GM19397 (cell line): ENCODE data around the gene SEC16A.
A peak's percentile ranks its signal among the peaks of the same experiment; 100 is the strongest.

ENCODE experiments used
- ATAC-seq: cut with Tn5 transposase; IDR thresholded peaks from one replicate; pipeline ENCODE4 v1.9.1; 2021; ENCODE audit warnings: mild to moderate bottlenecking, moderate library complexity; ENCODE audit not compliant: unreplicated experiment

The SEC16A gene

GRCh38 chr9:136441681-136442245 is 41.1 kb downstream of the SEC16A start:
- no peak for ATAC-seq

GRCh38 chr9:136441191-136441680 is 41.6 kb downstream of the SEC16A start:
- no peak for ATAC-seq

GRCh38 chr9:136439481-136440408 is 43.1 kb downstream of the SEC16A start, which contains the start of gene INPP5E:
Gene INPP5E, minus strand, starts transcription at chr9:136439845. Its CDS starts 426 bp downstream, at chr9:136439419.
- peak; percentile 74 for ATAC-seq

- peak; percentile 41 for ATAC-seq
These were observed 44.0 kb downstream of the SEC16A start for GRCh38 chr9:136438548-136439480.

- no peak for ATAC-seq
These were observed 44.8 kb downstream of the SEC16A start for GRCh38 chr9:136437839-136438547.

GRCh38 chr9:136437430-136437829 is 45.4 kb downstream of the SEC16A start:
- ATAC-seq: no peak

GRCh38 chr9:136436055-136436634 is 46.7 kb downstream of the SEC16A start:
- no peak for ATAC-seq

GRCh38 chr9:136434580-136435169 is 48.2 kb downstream of the SEC16A start:
- ATAC-seq: no peak

- no peak for ATAC-seq
These were observed 48.8 kb downstream of the SEC16A start for GRCh38 chr9:136433849-136434579.

- ATAC-seq: no peak
These were observed 49.7 kb downstream of the SEC16A start for GRCh38 chr9:136433043-136433715.

- no peak for ATAC-seq
These were observed 50.2 kb downstream of the SEC16A start for GRCh38 chr9:136432591-136432990.

GRCh38 chr9:136431782-136432350 is 51.0 kb downstream of the SEC16A start:
- ATAC-seq: no peak

- no peak for ATAC-seq
These were observed 52.1 kb downstream of the SEC16A start for GRCh38 chr9:136430588-136431234.

- no peak for ATAC-seq
These were observed 53.0 kb downstream of the SEC16A start for GRCh38 chr9:136429683-136430491.

GRCh38 chr9:136429075-136429628 is 53.7 kb downstream of the SEC16A start:
- no peak for ATAC-seq

GRCh38 chr9:136426787-136427186 is 56.1 kb downstream of the SEC16A start:
- ATAC-seq: no peak
